ENCODE measurements around the gene ADRA2B.
"Not testable (repeated sequence)": the region's sequence is repeated elsewhere in the genome, so short reads cannot be mapped to it uniquely, and the experiment has no call there.

GRCh38 chr2:96063116-96063899 is 53.1 kb downstream of the ADRA2B start:
- TF ChIP-seq CTCF (IDR thresholded peaks at IDR 0.05): peak in 5 of 6 experiments; percentile 25 to 54 (median 34)
- TF ChIP-seq POLR2A (IDR thresholded peaks at IDR 0.05): not testable (repeated sequence)
